ENCODE measurements around the gene MTX3.

The MTX3 gene

GRCh38 chr5:79982136-79982535, 8.9 kb downstream of the MTX3 start:
- no peak for DNase-seq

GRCh38 chr5:79976759-79977515, 14.1 kb downstream of the MTX3 start:
- no peak for DNase-seq

- DNase-seq = no peak
Measured at GRCh38 chr5:79975422-79975821, 15.6 kb downstream of the MTX3 start.

GRCh38 chr5:79974886-79975285, 16.2 kb downstream of the MTX3 start:
- DNase-seq = no peak

GRCh38 chr5:79973996-79974395, 17.1 kb downstream of the MTX3 start:
- DNase-seq = no peak

GRCh38 chr5:79973511-79973910, 17.6 kb downstream of the MTX3 start:
- no peak for DNase-seq

- DNase-seq = no peak
Measured at GRCh38 chr5:79971156-79971555, 19.9 kb downstream of the MTX3 start.

- no peak for DNase-seq
Measured at GRCh38 chr5:79966448-79966847, 24.6 kb downstream of the MTX3 start.

GRCh38 chr5:79964136-79964535, 26.9 kb downstream of the MTX3 start:
- no peak for DNase-seq

- DNase-seq = no peak
Measured at GRCh38 chr5:79963261-79964061, 27.6 kb downstream of the MTX3 start.

GRCh38 chr5:79962575-79963222, 28.4 kb downstream of the MTX3 start:
- no peak for DNase-seq

GRCh38 chr5:79961716-79962574, 29.1 kb downstream of the MTX3 start:
- DNase-seq = no peak

GRCh38 chr5:79959407-79959806, 31.7 kb downstream of the MTX3 start:
- no peak for DNase-seq

GRCh38 chr5:79955941-79956670, 35.0 kb downstream of the MTX3 start:
- DNase-seq = no peak

GRCh38 chr5:79955356-79955895, 35.6 kb downstream of the MTX3 start:
- DNase-seq = no peak

- DNase-seq = no peak
Measured at GRCh38 chr5:79954620-79955019, 36.4 kb downstream of the MTX3 start.

GRCh38 chr5:79947567-79947966, 43.5 kb downstream of the MTX3 start:
- no peak for DNase-seq

GRCh38 chr5:79938468-79938867, 52.6 kb downstream of the MTX3 start:
- no peak for DNase-seq

GRCh38 chr5:79936646-79937216, 54.3 kb downstream of the MTX3 start:
- DNase-seq = no peak

GRCh38 chr5:79936002-79936645, 54.9 kb downstream of the MTX3 start:
- no peak for DNase-seq

GRCh38 chr5:79934681-79935080, 56.4 kb downstream of the MTX3 start:
- DNase-seq = no peak
